ENCODE data around the gene CHSY1.

Gene CHSY1

GRCh38 chr15:101191242-101191641 lies 60.6 kb downstream of the CHSY1 start:
- H3K4me3 ChIP-seq (IDR thresholded peaks at IDR 0.05; ENCODE audit: insufficient read depth, low read depth, low read length): no peak overlapping the region
- H3K4me2 ChIP-seq: no peak overlapping the region
- no peak overlapping the region for H3K27ac ChIP-seq
- TF ChIP-seq CTCF (conservative IDR thresholded peaks at IDR 0.05; ENCODE audit: low read depth, low read length): no peak
- no peaks in the 10 kb centered on the region; the same call in 1 of the 2 replicates for H4K20me1 ChIP-seq (ENCODE audit: insufficient read depth)
- H3K79me2 ChIP-seq (ENCODE audit: insufficient read depth, low read depth): peaks cover 100% of the 10 kb centered on the region
- H3K9ac ChIP-seq: no peak overlapping the region
- H2AFZ ChIP-seq (ENCODE audit: low read depth): no peak overlapping the region
- peaks cover 95% of the 10 kb centered on the region for H3K4me1 ChIP-seq (ENCODE audit: low read depth, poor library complexity, severe bottlenecking)
- H3K27me3 ChIP-seq (ENCODE audit: insufficient read depth, low read depth): no peaks in the 10 kb centered on the region
- no peaks in the 10 kb centered on the region for H3K36me3 ChIP-seq (ENCODE audit: insufficient read depth)

GRCh38 chr15:101190092-101190595 lies 61.7 kb downstream of the CHSY1 start:
- H3K9ac ChIP-seq: no peak overlapping the region
- H2AFZ ChIP-seq (ENCODE audit: low read depth): no peak overlapping the region
- H3K79me2 ChIP-seq (ENCODE audit: insufficient read depth, low read depth): peaks cover 99% of the 10 kb centered on the region
- no peaks in the 10 kb centered on the region for H3K36me3 ChIP-seq (ENCODE audit: insufficient read depth)
- TF ChIP-seq CTCF (conservative IDR thresholded peaks at IDR 0.05; ENCODE audit: low read depth, low read length): no peak
- H4K20me1 ChIP-seq (ENCODE audit: insufficient read depth): no peaks in the 10 kb centered on the region; the same call in 1 of the 2 replicates
- no peak overlapping the region for H3K4me2 ChIP-seq
- no peak overlapping the region for H3K4me3 ChIP-seq (IDR thresholded peaks at IDR 0.05; ENCODE audit: insufficient read depth, low read depth, low read length)
- peaks cover 92% of the 10 kb centered on the region for H3K4me1 ChIP-seq (ENCODE audit: low read depth, poor library complexity, severe bottlenecking)
- H3K27me3 ChIP-seq (ENCODE audit: insufficient read depth, low read depth): no peaks in the 10 kb centered on the region
- H3K27ac ChIP-seq: no peak overlapping the region

- no peak for TF ChIP-seq CTCF (conservative IDR thresholded peaks at IDR 0.05; ENCODE audit: low read depth, low read length)
- Histone ChIP-seq H4K20me1 (ENCODE audit: insufficient read depth) (no peaks in the 10 kb centered on the region; the same call in 1 of the 2 replicates), H2AFZ (ENCODE audit: low read depth) (no peak overlapping the region), H3K27me3 (ENCODE audit: insufficient read depth, low read depth) (no peaks in the 10 kb centered on the region), H3K27ac (no peak overlapping the region), H3K79me2 (ENCODE audit: insufficient read depth, low read depth) (peaks cover 99% of the 10 kb centered on the region), H3K4me3 (IDR thresholded peaks at IDR 0.05; ENCODE audit: insufficient read depth, low read depth, low read length) (no peak overlapping the region), H3K4me1 (ENCODE audit: low read depth, poor library complexity, severe bottlenecking) (peaks cover 92% of the 10 kb centered on the region), H3K9ac (no peak overlapping the region), H3K4me2 (no peak overlapping the region), H3K36me3 (ENCODE audit: insufficient read depth) (no peaks in the 10 kb centered on the region)
These were observed 62.3 kb downstream of the CHSY1 start for GRCh38 chr15:101189409-101190091.

GRCh38 chr15:101188637-101189408 lies 63.0 kb downstream of the CHSY1 start:
- Histone ChIP-seq H3K4me3 (IDR thresholded peaks at IDR 0.05; ENCODE audit: insufficient read depth, low read depth, low read length) (no peak overlapping the region), H3K36me3 (ENCODE audit: insufficient read depth) (no peaks in the 10 kb centered on the region), H2AFZ (ENCODE audit: low read depth) (no peak overlapping the region), H3K9ac (no peak overlapping the region), H3K4me1 (ENCODE audit: low read depth, poor library complexity, severe bottlenecking) (peaks cover 85% of the 10 kb centered on the region), H3K4me2 (no peak overlapping the region; the same call in 1 of the 2 replicates), H3K79me2 (ENCODE audit: insufficient read depth, low read depth) (peaks cover 99% of the 10 kb centered on the region), H3K27me3 (ENCODE audit: insufficient read depth, low read depth) (no peaks in the 10 kb centered on the region), H3K27ac (peak overlapping the region; percentile 6; the same call in 1 of the 2 replicates), H4K20me1 (ENCODE audit: insufficient read depth) (no peaks in the 10 kb centered on the region; the same call in 1 of the 2 replicates)
- no peak for TF ChIP-seq CTCF (conservative IDR thresholded peaks at IDR 0.05; ENCODE audit: low read depth, low read length)

Data from KMS-11 (cell line).